IMR-90 (cell line): ENCODE data around the gene MAGEB16. TPM values are rescaled to one million over a fixed set of nuclear protein-coding genes. Genes with fewer than 3 reads are reported as not detected.

Source experiments
- ATAC-seq: fragments of 200-7000 bp; cut with Tn5 transposase; 2 replicates; pipeline ENCODE4 v1.9.1; 2020; ENCODE audit warnings: low read depth, mild to moderate bottlenecking, moderate library complexity
- BruUV-seq: library from RNA; stranded (reverse); fragments of 400-500 nt; replicated peaks from 2 replicates; lab custom pipeline; 2021; lab: Mats Ljungman, UMichigan
- CTCF ChIA-PET: fragments of 300-600 bp; formaldehyde crosslinking; extraction: SDS; loops from one replicate; lab custom pipeline; 2021; ENCODE audit warnings: antibody characterized with exemption; lab: Yijun Ruan, JAX
- POLR2A ChIA-PET: fragments of 300-600 bp; sonication (Branson Sonifier 250); formaldehyde crosslinking; loops from one replicate; lab custom pipeline; 2022; ENCODE audit warnings: antibody characterized with exemption; ENCODE audit not compliant: unreplicated experiment; lab: Charles Lee
- DNase-seq: peaks from one replicate; pipeline ENCODE4 v3.0.0; 2013
- H2AFZ ChIP-seq: replicated peaks from 2 replicates; pipeline ENCODE3; 2013; ENCODE audit warnings: low read length, mild to moderate bottlenecking; ENCODE audit not compliant: poor library complexity
- H2AK5ac ChIP-seq: 2 replicates; pipeline ENCODE4 v1.6.1; 2013; ENCODE audit warnings: low read depth, low read length, inconsistent platforms
- H2AK9ac ChIP-seq: replicated peaks from 2 replicates; pipeline ENCODE3; 2013; ENCODE audit warnings: mild to moderate bottlenecking, low read depth, low read length, moderate library complexity; ENCODE audit not compliant: poor library complexity
- H2BK120ac ChIP-seq: 2 replicates; pipeline ENCODE4 v1.6.1; 2013; ENCODE audit warnings: low read depth, low read length, inconsistent platforms
- H2BK15ac ChIP-seq: 3 replicates; pipeline ENCODE4 v1.6.1; 2013; ENCODE audit warnings: low read depth, low read length, inconsistent platforms
- H2BK20ac ChIP-seq: 2 replicates; pipeline ENCODE4 v1.6.1; 2013; ENCODE audit warnings: low read depth, mild to moderate bottlenecking, inconsistent platforms, low read length, moderate library complexity
- H2BK5ac ChIP-seq: 2 replicates; pipeline ENCODE4 v1.6.1; 2013; ENCODE audit warnings: mild to moderate bottlenecking, low read depth, low read length, inconsistent platforms; ENCODE audit not compliant: poor library complexity, severe bottlenecking
- H3K14ac ChIP-seq: replicated peaks from 2 replicates; pipeline ENCODE4 v1.6.1; 2013; ENCODE audit warnings: low read depth, low read length, inconsistent platforms
- H3K18ac ChIP-seq: 2 replicates; pipeline ENCODE4 v1.6.1; 2013; ENCODE audit warnings: low read depth, low read length, control low read depth
- H3K23ac ChIP-seq: 2 replicates; pipeline ENCODE4 v1.6.1; 2013; ENCODE audit warnings: low read depth, low read length, inconsistent platforms
- H3K27ac ChIP-seq: 2 replicates; pipeline ENCODE4 v1.5.1; 2013; ENCODE audit warnings: mild to moderate bottlenecking, control low read depth, low read length; ENCODE audit not compliant: insufficient read depth
- H3K27me3 ChIP-seq: 2 replicates; pipeline ENCODE4 v1.6.1; 2013; ENCODE audit warnings: low read length; ENCODE audit not compliant: control insufficient read depth, insufficient read depth
- H3K36me3 ChIP-seq: 2 replicates; pipeline ENCODE4 v1.6.1; 2013; ENCODE audit warnings: low read length, mixed read lengths; ENCODE audit not compliant: control insufficient read depth, insufficient read depth
- H3K4ac ChIP-seq: 2 replicates; pipeline ENCODE4 v1.6.1; 2013; ENCODE audit warnings: low read depth, low read length, inconsistent platforms
- H3K4me1 ChIP-seq: 2 replicates; pipeline ENCODE4 v1.6.1; 2013; ENCODE audit warnings: low read length, mixed read lengths; ENCODE audit not compliant: control insufficient read depth, insufficient read depth
- H3K4me2 ChIP-seq: 2 replicates; pipeline ENCODE4 v1.6.1; 2013; ENCODE audit warnings: low read depth, mild to moderate bottlenecking, control low read depth, low read length, moderate library complexity
- H3K4me3 ChIP-seq: 2 replicates; pipeline ENCODE4 v1.5.1; 2013; ENCODE audit warnings: low read depth, mild to moderate bottlenecking, control low read depth, low read length, moderate library complexity; ENCODE audit not compliant: insufficient read depth
- H3K56ac ChIP-seq: 2 replicates; pipeline ENCODE4 v1.6.1; 2013; ENCODE audit warnings: low read length, inconsistent platforms; ENCODE audit not compliant: insufficient read depth; ENCODE audit errors: extremely low read depth
- H3K79me1 ChIP-seq, 2 experiments: 2 replicates each; pipeline ENCODE4 v1.6.1; 2013; ENCODE audit warnings: low read length in 2 of 2, inconsistent platforms in 1 of 2, low read depth in 1 of 2
- H3K9ac ChIP-seq: 2 replicates; pipeline ENCODE4 v1.6.1; 2013; ENCODE audit warnings: low read depth, low read length, control low read depth
- H3K9me1 ChIP-seq: 2 replicates; pipeline ENCODE4 v1.6.1; 2013; ENCODE audit warnings: low read length, inconsistent platforms; ENCODE audit not compliant: insufficient read depth
- H3K9me3 ChIP-seq: 2 replicates; pipeline ENCODE4 v1.6.1; 2013; ENCODE audit warnings: low read length; ENCODE audit not compliant: control insufficient read depth, insufficient read depth
- H4K20me1 ChIP-seq: 2 replicates; pipeline ENCODE4 v1.6.1; 2013; ENCODE audit warnings: low read length, inconsistent platforms; ENCODE audit not compliant: insufficient read depth
- H4K5ac ChIP-seq: 2 replicates; pipeline ENCODE4 v1.6.1; 2013; ENCODE audit warnings: mild to moderate bottlenecking, low read depth, low read length, control low read depth
- H4K8ac ChIP-seq, 2 experiments: 2 replicates each; pipeline ENCODE4 v1.6.1; 2013; ENCODE audit warnings: low read depth in 2 of 2, low read length in 2 of 2, control low read depth in 1 of 2, inconsistent platforms in 1 of 2
- H4K91ac ChIP-seq: 2 replicates; pipeline ENCODE4 v1.6.1; 2013; ENCODE audit warnings: low read depth, low read length, inconsistent platforms; ENCODE audit not compliant: insufficient read depth
- CEBPB ChIP-seq: IDR thresholded peaks from 2 replicates; pipeline ENCODE4 v1.6.1; 2012; ENCODE audit warnings: low read depth, low read length, improper control_type of control experiment
- CHD1 ChIP-seq: IDR thresholded peaks from 2 replicates; pipeline ENCODE4 v1.6.1; 2012; ENCODE audit warnings: low read depth, low read length, improper control_type of control experiment
- MXI1 ChIP-seq: IDR thresholded peaks from 2 replicates; pipeline ENCODE4 v1.6.1; 2012; ENCODE audit warnings: low read depth, mild to moderate bottlenecking, low read length, moderate library complexity, borderline replicate concordance
- RAD21 ChIP-seq: IDR thresholded peaks from 2 replicates; pipeline ENCODE4 v1.6.1; 2012; ENCODE audit warnings: low read length, improper control_type of control experiment
- SMC3 ChIP-seq: fragments of 150-350 bp; IDR thresholded peaks from 2 replicates; pipeline ENCODE4 v1.6.1; 2016; ENCODE audit warnings: low read depth, mild to moderate bottlenecking, antibody characterized with exemption, low read length, moderate library complexity
- WGBS, 2 experiments: methylation state at CpG; one replicate each; pipeline versions ENCODE4 v1.1.5 to v1.1.7; 2013; ENCODE audit warnings: missing lambda C conversion rate in 2 of 2; ENCODE audit not compliant: insufficient read length in 1 of 2; ENCODE audit errors: extremely low coverage in 2 of 2; 5-methylcytosine and 5-hydroxymethylcytosine counted together
- dilution Hi-C: fragments of 300-500 bp; cut with HindIII; formaldehyde crosslinking; loops from one replicate; pipeline ENCODE4 v1.14.3; 2018; ENCODE audit warnings: low sequenced_read_pairs; ENCODE audit not compliant: unreplicated experiment
- in situ Hi-C: fragments of 300-500 bp; cut with MboI; formaldehyde crosslinking; loops from 3 replicates; pipeline ENCODE4 v1.14.3; 2019; ENCODE audit warnings: low sequenced_read_pairs, inconsistent platforms, mixed read lengths
- intact Hi-C: fragments of 100-400 bp; cut with micrococcal nuclease; formaldehyde crosslinking; loops from 2 replicates; pipeline ENCODE4 v1.10.0; 2022
- polyA plus RNA-seq, 3 experiments: library from polyadenylated mRNA; depleted of rRNA; stranded (reverse); fragments of >200 nt; gene quantifications; 2 replicates each; pipeline ENCODE4 v1.2.3, GENCODE V29; 2012; ENCODE audit warnings: low replicate concordance in 1 of 3
- total RNA-seq: library from RNA; depleted of rRNA; stranded (reverse); fragments of >200 nt; gene quantifications from 2 replicates; pipeline ENCODE4 v1.2.3, GENCODE V29; 2012
- TF ChIP-seq, protein P1 (sequence below): fragments of 150-350 bp; IDR thresholded peaks from 2 replicates; pipeline ENCODE4 v1.6.1; 2017; ENCODE audit warnings: mild to moderate bottlenecking, antibody characterized with exemption, low read length, low read depth

The MAGEB16 gene
- total and polyA plus RNA-seq, 2 of the 4 experiments (the other 2 are of a cell fraction) = not detected

DNA sequence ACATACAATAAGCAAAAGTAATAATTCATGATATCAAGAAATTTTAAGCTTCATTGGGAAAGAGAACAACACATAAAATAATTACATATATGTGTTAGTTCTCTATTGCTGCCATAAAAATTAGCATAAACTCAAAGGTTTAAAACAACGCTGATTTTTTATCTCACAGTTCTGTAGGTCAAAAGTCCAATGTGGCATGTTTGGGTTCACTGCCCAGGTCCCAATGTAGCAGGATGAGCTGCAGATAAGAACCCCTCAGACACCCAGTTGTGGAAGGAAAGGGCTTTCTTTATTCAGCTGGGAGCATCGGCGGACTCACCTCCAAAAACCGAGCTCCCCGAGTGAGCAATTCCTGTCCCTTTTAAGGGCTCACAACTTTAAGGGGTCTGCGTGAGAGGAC lies 13.1 kb upstream of the MAGEB16 start:
- H2BK5ac ChIP-seq = no peak overlapping the region
- H3K56ac ChIP-seq = no peak overlapping the region
- no peak overlapping the region for H3K4me2 ChIP-seq
- no peak overlapping the region for H3K23ac ChIP-seq
- H3K27ac ChIP-seq = no peak overlapping the region
- no peak overlapping the region for H4K5ac ChIP-seq
- dilution Hi-C loops (no loop called here), intact Hi-C loops (no loop called here), in situ Hi-C loops (no loop called here)
- no peak for TF ChIP-seq RAD21
- no peak for TF ChIP-seq CEBPB
- TF ChIP-seq SMC3 = no peak
- no peak for TF ChIP-seq MXI1
- TF ChIP-seq, protein P1, sequence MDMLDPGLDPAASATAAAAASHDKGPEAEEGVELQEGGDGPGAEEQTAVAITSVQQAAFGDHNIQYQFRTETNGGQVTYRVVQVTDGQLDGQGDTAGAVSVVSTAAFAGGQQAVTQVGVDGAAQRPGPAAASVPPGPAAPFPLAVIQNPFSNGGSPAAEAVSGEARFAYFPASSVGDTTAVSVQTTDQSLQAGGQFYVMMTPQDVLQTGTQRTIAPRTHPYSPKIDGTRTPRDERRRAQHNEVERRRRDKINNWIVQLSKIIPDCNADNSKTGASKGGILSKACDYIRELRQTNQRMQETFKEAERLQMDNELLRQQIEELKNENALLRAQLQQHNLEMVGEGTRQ = no peak
- TF ChIP-seq CHD1 = no peak
- H3K36me3 ChIP-seq = no peaks in the 10 kb centered on the region
- H3K79me1 ChIP-seq = no peaks in the 10 kb centered on the region
- H2AK9ac ChIP-seq = no peak overlapping the region
- H2BK20ac ChIP-seq = no peak overlapping the region
- 60% methylated on average over 1 of the region's 6 CpGs; no CpG with 5 or more reads in 1 of the 2 experiments for WGBS, 2 experiments
- no peaks in the 10 kb centered on the region for H3K9me3 ChIP-seq
- no TSS peak for BruUV-seq
- H3K4me3 ChIP-seq = no peak overlapping the region
- ChIA-PET CTCF (no interaction called here), POLR2A (no interaction called here)
- H3K9me1 ChIP-seq = no peaks in the 10 kb centered on the region
- H4K20me1 ChIP-seq = no peaks in the 10 kb centered on the region
- no peak overlapping the region for H4K8ac ChIP-seq
- H3K9ac ChIP-seq = no peak overlapping the region
- ATAC-seq = no peak
- no peaks in the 10 kb centered on the region for H3K4me1 ChIP-seq
- no peak overlapping the region for H3K18ac ChIP-seq
- no peak overlapping the region for H3K14ac ChIP-seq
- H3K27me3 ChIP-seq = no peaks in the 10 kb centered on the region
- no peak for DNase-seq
- H2AK5ac ChIP-seq = no peak overlapping the region
- H4K91ac ChIP-seq = no peak overlapping the region
- no peak overlapping the region for H2BK120ac ChIP-seq
- no peak overlapping the region for H3K4ac ChIP-seq
- H2AFZ ChIP-seq = no peak overlapping the region
- no peak overlapping the region for H2BK15ac ChIP-seq
